Activated T-helper 17 cell treated with anti-CD3 and anti-CD28 coated beads, Interleukin-2, amount 50 U/mL, for 72 hours (primary cell): ENCODE measurements around the gene SHOC2. TPM values are rescaled to one million over a fixed set of nuclear protein-coding genes. Genes with fewer than 3 reads are reported as not detected.

Experiments used
- ATAC-seq: fragments of 150-1000 bp; cut with Tn5 transposase; replicated peaks from 2 replicates; pipeline ENCODE4 v1.10.0; 2021; ENCODE audit warnings: mild to moderate bottlenecking, moderate library complexity
- H3K27ac Mint-ChIP-seq: one replicate; pipeline ENCODE4 v1.8.0; 2022; ENCODE audit warnings: mixed read lengths
- H3K27me3 Mint-ChIP-seq: one replicate; pipeline ENCODE4 v1.8.0; 2022; ENCODE audit warnings: mixed read lengths
- H3K36me3 Mint-ChIP-seq: one replicate; pipeline ENCODE4 v1.8.0; 2022; ENCODE audit warnings: low read depth, mild to moderate bottlenecking, mixed read lengths
- H3K4me1 Mint-ChIP-seq: one replicate; pipeline ENCODE4 v1.8.0; 2022; ENCODE audit warnings: mixed read lengths
- H3K4me3 Mint-ChIP-seq: one replicate; pipeline ENCODE4 v1.8.0; 2022; ENCODE audit warnings: mild to moderate bottlenecking, mixed read lengths
- H3K9me3 Mint-ChIP-seq: one replicate; pipeline ENCODE4 v1.8.0; 2022; ENCODE audit warnings: mixed read lengths
- total RNA-seq, 2 donors: library from RNA; stranded (reverse); gene quantifications; one replicate each; pipeline ENCODE4 v1.2.3, GENCODE V29; 2022

Gene SHOC2
- total RNA-seq, 2 donors from 2014 or later: 38.3 to 39.6 TPM

- Mint-ChIP-seq H3K9me3 (peaks cover 4% of the 10 kb centered on the region), H3K4me3 (no peak overlapping the region), H3K27me3 (no peaks in the 10 kb centered on the region), H3K27ac (no peak overlapping the region), H3K4me1 (peaks cover 29% of the 10 kb centered on the region), H3K36me3 (peaks cover 60% of the 10 kb centered on the region)
- ATAC-seq: no peak
These were observed 27.7 kb downstream of the SHOC2 start for GRCh38 chr10:110947061-110947595.

DNA sequence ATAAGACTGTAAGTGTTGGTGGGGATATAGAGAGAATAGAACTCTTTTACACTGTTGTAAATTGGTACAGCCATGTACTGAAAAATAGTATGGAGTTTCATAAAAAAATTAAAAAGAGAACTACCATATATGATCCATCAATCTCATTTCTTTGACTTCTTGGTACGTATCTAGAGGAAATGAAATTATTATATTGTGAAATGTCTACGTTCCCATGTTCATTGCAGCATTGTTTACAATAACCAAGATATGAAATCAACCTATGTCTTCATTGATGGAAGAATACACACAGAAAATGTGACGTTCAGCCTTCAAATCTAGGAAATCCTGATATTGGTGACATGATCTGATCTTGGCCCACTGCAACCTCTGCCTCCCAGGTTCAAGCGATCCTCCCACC is 32.0 kb downstream of the SHOC2 start:
- Mint-ChIP-seq H3K4me3 (no peak overlapping the region), H3K9me3 (peaks cover 4% of the 10 kb centered on the region), H3K27me3 (no peaks in the 10 kb centered on the region), H3K27ac (no peak overlapping the region), H3K4me1 (peaks cover 16% of the 10 kb centered on the region), H3K36me3 (peaks cover 49% of the 10 kb centered on the region)
- ATAC-seq: no peak

DNA sequence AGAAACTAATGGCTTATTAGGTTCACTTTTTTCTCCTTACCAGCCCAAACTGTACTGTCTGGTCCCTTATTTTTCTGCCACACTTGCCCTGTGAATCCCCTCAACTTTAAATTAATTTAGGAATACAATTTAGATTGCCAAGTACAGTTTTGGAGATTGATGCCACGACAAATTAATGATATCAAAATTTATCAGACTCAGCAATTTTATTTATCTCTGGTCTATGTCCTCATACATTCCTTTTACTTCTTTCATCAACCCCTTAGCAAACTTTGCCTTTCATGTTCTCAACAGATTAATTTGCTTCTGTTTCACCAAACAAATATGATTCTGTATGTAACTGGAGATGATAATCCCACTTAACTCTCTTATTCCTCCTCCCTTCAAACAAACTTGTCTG is 38.2 kb downstream of the SHOC2 start:
- no peaks in the 10 kb centered on the region for H3K27me3 Mint-ChIP-seq
- H3K27ac Mint-ChIP-seq: no peak overlapping the region
- H3K4me1 Mint-ChIP-seq: peaks cover 8% of the 10 kb centered on the region
- no peak overlapping the region for H3K4me3 Mint-ChIP-seq
- no peak for ATAC-seq
- peaks cover 7% of the 10 kb centered on the region for H3K36me3 Mint-ChIP-seq
- no peaks in the 10 kb centered on the region for H3K9me3 Mint-ChIP-seq

GRCh38 chr10:110959379-110960332 is 40.3 kb downstream of the SHOC2 start:
- Mint-ChIP-seq H3K9me3 (no peaks in the 10 kb centered on the region), H3K4me3 (no peak overlapping the region), H3K4me1 (peaks cover 18% of the 10 kb centered on the region), H3K36me3 (peaks cover 8% of the 10 kb centered on the region), H3K27me3 (no peaks in the 10 kb centered on the region), H3K27ac (no peak overlapping the region)
- no peak for ATAC-seq

GRCh38 chr10:110960333-110960712 is 40.9 kb downstream of the SHOC2 start:
- H3K9me3 Mint-ChIP-seq: no peaks in the 10 kb centered on the region
- H3K4me1 Mint-ChIP-seq: peaks cover 13% of the 10 kb centered on the region
- H3K4me3 Mint-ChIP-seq: no peak overlapping the region
- no peak overlapping the region for H3K27ac Mint-ChIP-seq
- peaks cover 12% of the 10 kb centered on the region for H3K36me3 Mint-ChIP-seq
- no peaks in the 10 kb centered on the region for H3K27me3 Mint-ChIP-seq
- no peak for ATAC-seq

DNA sequence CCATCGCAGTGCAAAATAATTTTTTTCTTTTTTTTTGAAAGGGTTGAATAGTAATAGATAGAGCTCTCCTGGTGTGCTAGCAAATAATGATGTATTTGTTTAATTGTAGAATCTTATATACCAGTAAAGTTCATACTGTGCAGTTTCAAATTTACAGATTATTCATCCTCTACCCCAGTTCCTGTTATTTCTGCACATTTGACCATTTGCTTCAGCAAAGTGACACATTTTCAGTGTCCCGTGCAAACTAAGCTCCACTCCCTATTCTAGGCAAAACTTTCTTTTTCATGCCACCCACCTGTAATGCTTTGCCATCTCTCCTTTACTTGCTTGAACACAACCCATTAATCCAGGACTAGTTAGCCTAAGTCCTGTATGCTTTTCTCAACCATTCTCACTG is 43.0 kb downstream of the SHOC2 start:
- peak; percentile 29 for ATAC-seq
- Mint-ChIP-seq H3K4me1 (peaks cover 13% of the 10 kb centered on the region), H3K4me3 (no peak overlapping the region), H3K36me3 (peaks cover 13% of the 10 kb centered on the region), H3K9me3 (no peaks in the 10 kb centered on the region), H3K27me3 (no peaks in the 10 kb centered on the region), H3K27ac (no peak overlapping the region)

GRCh38 chr10:110963162-110963561 is 43.8 kb downstream of the SHOC2 start:
- H3K27ac Mint-ChIP-seq: no peak overlapping the region
- no peak overlapping the region for H3K4me3 Mint-ChIP-seq
- H3K36me3 Mint-ChIP-seq: peaks cover 13% of the 10 kb centered on the region
- peaks cover 13% of the 10 kb centered on the region for H3K4me1 Mint-ChIP-seq
- no peak for ATAC-seq
- H3K9me3 Mint-ChIP-seq: no peaks in the 10 kb centered on the region
- no peaks in the 10 kb centered on the region for H3K27me3 Mint-ChIP-seq

DNA sequence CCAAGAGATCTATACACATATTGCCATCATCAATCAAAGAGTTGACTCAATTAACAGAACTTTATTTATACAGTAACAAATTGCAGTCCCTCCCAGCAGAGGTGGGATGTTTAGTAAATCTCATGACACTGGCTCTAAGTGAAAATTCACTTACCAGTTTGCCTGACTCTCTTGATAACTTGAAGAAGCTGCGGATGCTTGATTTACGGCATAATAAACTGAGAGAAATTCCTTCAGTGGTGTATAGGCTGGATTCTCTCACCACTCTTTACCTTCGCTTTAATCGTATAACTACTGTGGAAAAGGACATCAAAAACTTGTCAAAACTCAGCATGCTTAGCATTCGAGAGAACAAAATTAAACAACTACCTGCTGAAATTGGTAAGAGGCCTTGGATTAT is 45.3 kb downstream of the SHOC2 start:
- H3K27ac Mint-ChIP-seq: no peak overlapping the region
- ATAC-seq: no peak
- no peaks in the 10 kb centered on the region for H3K27me3 Mint-ChIP-seq
- H3K4me1 Mint-ChIP-seq: peaks cover 17% of the 10 kb centered on the region
- no peaks in the 10 kb centered on the region for H3K9me3 Mint-ChIP-seq
- peaks cover 13% of the 10 kb centered on the region for H3K36me3 Mint-ChIP-seq
- no peak overlapping the region for H3K4me3 Mint-ChIP-seq

GRCh38 chr10:110965216-110965615 is 45.8 kb downstream of the SHOC2 start:
- Mint-ChIP-seq H3K4me1 (peaks cover 20% of the 10 kb centered on the region), H3K27me3 (no peaks in the 10 kb centered on the region), H3K9me3 (no peaks in the 10 kb centered on the region), H3K4me3 (no peak overlapping the region), H3K36me3 (peaks cover 17% of the 10 kb centered on the region), H3K27ac (no peak overlapping the region)
- no peak for ATAC-seq

DNA sequence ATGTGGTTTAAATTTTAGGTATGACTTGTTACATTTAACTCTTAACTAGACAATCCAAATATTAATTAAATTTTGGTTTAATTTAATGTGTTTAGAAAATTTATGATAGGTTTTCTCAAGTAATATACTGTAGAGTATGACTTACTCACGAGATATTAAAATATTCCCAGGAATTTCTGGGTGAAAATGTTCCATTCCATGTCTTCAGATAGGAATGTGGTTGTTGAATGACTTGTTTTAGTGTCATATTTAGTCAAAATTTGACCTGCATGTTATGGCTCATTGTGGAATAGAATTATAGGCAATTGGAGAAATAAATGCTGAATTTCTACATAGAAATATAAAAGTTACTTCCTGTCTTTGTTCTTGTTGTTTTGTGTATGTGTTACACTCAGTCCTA is 46.7 kb downstream of the SHOC2 start:
- no peaks in the 10 kb centered on the region for H3K27me3 Mint-ChIP-seq
- H3K9me3 Mint-ChIP-seq: no peaks in the 10 kb centered on the region
- H3K4me3 Mint-ChIP-seq: no peak overlapping the region
- H3K4me1 Mint-ChIP-seq: peaks cover 30% of the 10 kb centered on the region
- peaks cover 23% of the 10 kb centered on the region for H3K36me3 Mint-ChIP-seq
- no peak for ATAC-seq
- no peak overlapping the region for H3K27ac Mint-ChIP-seq

GRCh38 chr10:110967009-110967630 is 47.7 kb downstream of the SHOC2 start:
- no peak overlapping the region for H3K27ac Mint-ChIP-seq
- no peak for ATAC-seq
- no peaks in the 10 kb centered on the region for H3K27me3 Mint-ChIP-seq
- peaks cover 34% of the 10 kb centered on the region for H3K4me1 Mint-ChIP-seq
- peaks cover 23% of the 10 kb centered on the region for H3K36me3 Mint-ChIP-seq
- H3K9me3 Mint-ChIP-seq: no peaks in the 10 kb centered on the region
- H3K4me3 Mint-ChIP-seq: no peak overlapping the region

- H3K4me3 Mint-ChIP-seq: no peak overlapping the region
- H3K9me3 Mint-ChIP-seq: no peaks in the 10 kb centered on the region
- no peaks in the 10 kb centered on the region for H3K27me3 Mint-ChIP-seq
- peaks cover 30% of the 10 kb centered on the region for H3K4me1 Mint-ChIP-seq
- peaks cover 23% of the 10 kb centered on the region for H3K36me3 Mint-ChIP-seq
- ATAC-seq: peak; percentile 59
- no peak overlapping the region for H3K27ac Mint-ChIP-seq
These were observed 48.2 kb downstream of the SHOC2 start for GRCh38 chr10:110967645-110968044.

DNA sequence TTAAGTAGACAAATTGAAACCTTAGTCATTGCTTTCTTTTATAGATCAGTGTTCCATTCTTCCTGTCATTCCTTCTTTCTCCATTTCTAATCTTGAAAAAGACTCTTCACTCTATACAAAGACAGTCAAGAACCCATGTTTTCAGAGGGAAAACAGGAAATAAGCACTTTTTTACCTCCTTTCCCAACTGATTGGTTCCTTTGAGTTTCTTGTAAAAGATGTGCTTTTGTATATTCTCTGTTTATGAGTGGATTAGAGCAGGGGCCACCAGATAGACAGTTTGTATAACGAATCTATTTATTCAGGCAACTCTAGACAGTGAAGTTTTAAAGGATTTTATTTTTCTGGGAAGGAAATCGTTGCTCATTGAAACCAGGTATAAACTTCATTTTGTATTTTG is 49.8 kb downstream of the SHOC2 start:
- H3K36me3 Mint-ChIP-seq: peaks cover 20% of the 10 kb centered on the region
- H3K27ac Mint-ChIP-seq: no peak overlapping the region
- peaks cover 25% of the 10 kb centered on the region for H3K4me1 Mint-ChIP-seq
- no peaks in the 10 kb centered on the region for H3K9me3 Mint-ChIP-seq
- H3K4me3 Mint-ChIP-seq: no peak overlapping the region
- no peak for ATAC-seq
- H3K27me3 Mint-ChIP-seq: no peaks in the 10 kb centered on the region

DNA sequence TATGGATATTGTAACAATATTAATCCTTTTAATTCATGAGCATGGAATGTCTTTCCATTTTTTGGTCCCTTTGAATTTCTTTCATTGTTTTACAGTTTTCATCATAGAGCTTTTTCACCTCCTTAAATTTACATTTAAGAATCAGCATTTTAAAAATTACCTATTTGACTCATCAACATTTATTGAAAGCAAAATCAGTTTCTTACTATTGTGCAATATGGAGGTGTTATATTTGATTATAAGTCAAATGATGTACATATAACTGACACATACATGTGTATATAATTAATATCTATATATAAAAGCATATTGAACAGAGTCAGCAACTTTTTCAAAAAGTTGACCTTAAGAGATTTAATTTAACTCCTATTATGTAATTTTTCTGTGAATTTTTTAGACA is 52.2 kb downstream of the SHOC2 start:
- Mint-ChIP-seq H3K9me3 (no peaks in the 10 kb centered on the region), H3K27ac (no peak overlapping the region), H3K4me1 (peaks cover 21% of the 10 kb centered on the region), H3K4me3 (no peak overlapping the region), H3K36me3 (peaks cover 10% of the 10 kb centered on the region), H3K27me3 (no peaks in the 10 kb centered on the region)
- ATAC-seq: no peak
